ENCODE data around the gene TIAM2.

Gene TIAM2

GRCh38 chr6:155219299-155219698 is 224.2 kb downstream of the TIAM2 start:
- H3K4me3 ChIP-seq (ENCODE audit: low read depth, low read length) = no peak overlapping the region
- TF ChIP-seq CTCF (IDR thresholded peaks at IDR 0.05; ENCODE audit: insufficient read depth, low read length, missing control alignments) = no peak
- CTCF ChIA-PET = no interaction called here
- POLR2A ChIA-PET = no interaction called here
- DNase-seq (ENCODE audit: low read depth, low spot score) = no peak

GRCh38 chr6:155219858-155220301 is 224.8 kb downstream of the TIAM2 start:
- no peak for TF ChIP-seq CTCF (IDR thresholded peaks at IDR 0.05; ENCODE audit: insufficient read depth, low read length, missing control alignments)
- ChIA-PET POLR2A (no interaction called here), CTCF (interaction anchor here (1.0 kb wide), 1 partner anchor 28 kb away, joined by 3 read pairs; no protein-coding TSS in a partner anchor)
- no peak for DNase-seq (ENCODE audit: low read depth, low spot score)
- H3K4me3 ChIP-seq (ENCODE audit: low read depth, low read length) = no peak overlapping the region

GRCh38 chr6:155221086-155221485 is 226.0 kb downstream of the TIAM2 start:
- no peak overlapping the region for H3K4me3 ChIP-seq (ENCODE audit: low read depth, low read length)
- ChIA-PET POLR2A (no interaction called here), CTCF (interaction anchor here (3.9 kb wide), 1 partner anchor 27 kb away, joined by 17 read pairs; no protein-coding TSS in a partner anchor)
- no peak for TF ChIP-seq CTCF (IDR thresholded peaks at IDR 0.05; ENCODE audit: insufficient read depth, low read length, missing control alignments)
- DNase-seq (ENCODE audit: low read depth, low spot score) = no peak

GRCh38 chr6:155222506-155222905 is 227.4 kb downstream of the TIAM2 start:
- ChIA-PET CTCF (interaction anchor here (1.3 to 3.9 kb wide), 4 partner anchors 10 to 45 kb away, joined by 4 to 17 read pairs (median 6); no protein-coding TSS in a partner anchor), POLR2A (interaction anchor here (1.1 kb wide), 1 partner anchor 26 kb away, joined by 3 read pairs; no protein-coding TSS in a partner anchor)
- no peak overlapping the region for H3K4me3 ChIP-seq (ENCODE audit: low read depth, low read length)
- DNase-seq (ENCODE audit: low read depth, low spot score) = no peak
- TF ChIP-seq CTCF (IDR thresholded peaks at IDR 0.05; ENCODE audit: insufficient read depth, low read length, missing control alignments) = no peak

GRCh38 chr6:155223646-155224451 is 228.7 kb downstream of the TIAM2 start:
- TF ChIP-seq CTCF (IDR thresholded peaks at IDR 0.05; ENCODE audit: insufficient read depth, low read length, missing control alignments) = no peak
- H3K4me3 ChIP-seq (ENCODE audit: low read depth, low read length) = no peak overlapping the region
- ChIA-PET CTCF (interaction anchor here (1.5 to 3.9 kb wide), 4 partner anchors 11 to 24 kb away, joined by 3 to 17 read pairs (median 6); no protein-coding TSS in a partner anchor), POLR2A (interaction anchor here (1.1 kb wide), 1 partner anchor 24 kb away, joined by 3 read pairs; no protein-coding TSS in a partner anchor)
- DNase-seq (ENCODE audit: low read depth, low spot score) = peak; percentile 71

- CTCF ChIA-PET = interaction anchor here (1.5 to 3.9 kb wide), 3 partner anchors 10 to 23 kb away, joined by 3 to 17 read pairs (median 4); no protein-coding TSS in a partner anchor
- TF ChIP-seq CTCF (IDR thresholded peaks at IDR 0.05; ENCODE audit: insufficient read depth, low read length, missing control alignments) = no peak
- POLR2A ChIA-PET = no interaction called here
- H3K4me3 ChIP-seq (ENCODE audit: low read depth, low read length) = no peak overlapping the region
- DNase-seq (ENCODE audit: low read depth, low spot score) = no peak
Observed at GRCh38 chr6:155224618-155225017, 229.5 kb downstream of the TIAM2 start.

Measured in AG04449 (cell line).